ENCODE data around the gene MRPL18. TPM values are rescaled to one million over a fixed set of nuclear protein-coding genes. Genes with fewer than 3 reads are reported as not detected.

The MRPL18 gene
- total RNA-seq, 1 experiment from 2014 or later: 123 TPM

DNA sequence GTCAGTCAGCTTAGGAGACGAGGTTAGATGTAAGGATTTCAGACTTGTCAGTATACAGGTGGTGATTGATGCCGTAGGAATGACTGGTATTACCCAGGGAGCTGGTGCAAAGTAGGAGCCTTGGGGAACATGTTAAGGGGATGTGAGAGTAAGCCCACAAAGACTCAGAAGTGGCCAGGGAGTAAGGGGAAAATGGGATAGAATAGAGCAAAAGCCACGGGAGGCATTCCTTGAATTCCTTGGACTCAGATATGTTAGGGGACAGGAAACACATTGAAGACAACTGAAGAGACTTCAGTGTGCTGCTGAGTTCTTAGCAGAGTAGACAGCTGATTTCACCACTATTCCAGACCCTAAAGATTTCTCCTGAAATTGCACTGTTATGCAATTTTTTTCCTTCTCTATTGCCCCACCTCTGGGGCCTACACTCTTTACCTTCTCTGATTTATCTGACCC lies 29.6 kb upstream of the MRPL18 start:
- H3K27me3 ChIP-seq (ENCODE audit: low read length): no peaks in the 10 kb centered on the region
- H3K4me2 ChIP-seq (ENCODE audit: low read length): peak overlapping the region; percentile 98
- no TSS peak for BruUV-seq (replicated peaks)
- H3K9me3 ChIP-seq (ENCODE audit: low read length): no peaks in the 10 kb centered on the region
- H2AFZ ChIP-seq (ENCODE audit: low read length): no peak overlapping the region
- no peak overlapping the region for H3K9ac ChIP-seq (ENCODE audit: low read length)
- intact Hi-C loops (cut with micrococcal nuclease): loop anchor here (2.0 kb wide), 1 partner anchor 70 kb away; no protein-coding TSS in a partner anchor
- no peak for TF ChIP-seq EZH2phosphoT487 (IDR thresholded peaks at IDR 0.05; ENCODE audit: borderline replicate concordance, low read length)
- TF ChIP-seq EZH2 (IDR thresholded peaks at IDR 0.05; ENCODE audit: low read length, unreplicated experiment): no peak
- TF ChIP-seq CTCF (conservative IDR thresholded peaks at IDR 0.05; ENCODE audit: low read depth, low read length): no peak
- no peaks in the 10 kb centered on the region for H3K79me2 ChIP-seq (ENCODE audit: low read length)
- H3K36me3 ChIP-seq (ENCODE audit: low read depth, low read length): peaks cover 14% of the 10 kb centered on the region
- POLR2A ChIA-PET (ENCODE audit: unreplicated experiment): no interaction called here
- H3F3A ChIP-seq (ENCODE audit: low read length, unreplicated experiment): no peaks in the 10 kb centered on the region
- H3K9me2 ChIP-seq (replicated peaks; ENCODE audit: low read length): no peaks in the 10 kb centered on the region
- no peaks in the 10 kb centered on the region for H4K20me1 ChIP-seq (ENCODE audit: low read length)
- no peak for ATAC-seq
- H3K27ac ChIP-seq (ENCODE audit: low read length): no peak overlapping the region
- DNase-seq: peak; percentile 37
- peak overlapping the region; percentile 87 for H3K4me3 ChIP-seq (ENCODE audit: low read length)
- CTCF ChIA-PET: no interaction called here
- peaks cover 21% of the 10 kb centered on the region for H3K4me1 ChIP-seq (ENCODE audit: insufficient read depth, low read length)

- peak overlapping the region; percentile 97 for H3K9ac ChIP-seq (ENCODE audit: low read length)
- DNase-seq (peak; percentile 11), ATAC-seq (peak; percentile 2; the same call in 1 of the 2 replicates)
- peaks cover 21% of the 10 kb centered on the region for H3K4me1 ChIP-seq (ENCODE audit: insufficient read depth, low read length)
- H3K4me3 ChIP-seq (ENCODE audit: low read length): peak overlapping the region; percentile 87
- intact Hi-C loops (cut with micrococcal nuclease): loop anchor here (2.0 kb wide), 1 partner anchor 70 kb away; no protein-coding TSS in a partner anchor
- H3K79me2 ChIP-seq (ENCODE audit: low read length): no peaks in the 10 kb centered on the region
- peak overlapping the region; percentile 98 for H3K4me2 ChIP-seq (ENCODE audit: low read length)
- H3F3A ChIP-seq (ENCODE audit: low read length, unreplicated experiment): no peaks in the 10 kb centered on the region
- no peaks in the 10 kb centered on the region for H4K20me1 ChIP-seq (ENCODE audit: low read length)
- peak overlapping the region; percentile 78 for H2AFZ ChIP-seq (ENCODE audit: low read length)
- peaks cover 8% of the 10 kb centered on the region for H3K36me3 ChIP-seq (ENCODE audit: low read depth, low read length)
- H3K27me3 ChIP-seq (ENCODE audit: low read length): no peaks in the 10 kb centered on the region
- ChIA-PET CTCF (no interaction called here), POLR2A (ENCODE audit: unreplicated experiment) (no interaction called here)
- H3K27ac ChIP-seq (ENCODE audit: low read length): peak overlapping the region; percentile 28
- BruUV-seq (replicated peaks): TSS peak; percentile 86
- no peaks in the 10 kb centered on the region for H3K9me3 ChIP-seq (ENCODE audit: low read length)
- H3K9me2 ChIP-seq (replicated peaks; ENCODE audit: low read length): no peaks in the 10 kb centered on the region
- no peak for TF ChIP-seq EZH2phosphoT487 (IDR thresholded peaks at IDR 0.05; ENCODE audit: borderline replicate concordance, low read length)
- TF ChIP-seq EZH2 (IDR thresholded peaks at IDR 0.05; ENCODE audit: low read length, unreplicated experiment): no peak
- TF ChIP-seq CTCF (conservative IDR thresholded peaks at IDR 0.05; ENCODE audit: low read depth, low read length): no peak
These were observed 29.0 kb upstream of the MRPL18 start for GRCh38 chr6:159761129-159761872.

Data from PC-3 (cell line).